Measurements from ENCODE around the gene GPR15.

DNA sequence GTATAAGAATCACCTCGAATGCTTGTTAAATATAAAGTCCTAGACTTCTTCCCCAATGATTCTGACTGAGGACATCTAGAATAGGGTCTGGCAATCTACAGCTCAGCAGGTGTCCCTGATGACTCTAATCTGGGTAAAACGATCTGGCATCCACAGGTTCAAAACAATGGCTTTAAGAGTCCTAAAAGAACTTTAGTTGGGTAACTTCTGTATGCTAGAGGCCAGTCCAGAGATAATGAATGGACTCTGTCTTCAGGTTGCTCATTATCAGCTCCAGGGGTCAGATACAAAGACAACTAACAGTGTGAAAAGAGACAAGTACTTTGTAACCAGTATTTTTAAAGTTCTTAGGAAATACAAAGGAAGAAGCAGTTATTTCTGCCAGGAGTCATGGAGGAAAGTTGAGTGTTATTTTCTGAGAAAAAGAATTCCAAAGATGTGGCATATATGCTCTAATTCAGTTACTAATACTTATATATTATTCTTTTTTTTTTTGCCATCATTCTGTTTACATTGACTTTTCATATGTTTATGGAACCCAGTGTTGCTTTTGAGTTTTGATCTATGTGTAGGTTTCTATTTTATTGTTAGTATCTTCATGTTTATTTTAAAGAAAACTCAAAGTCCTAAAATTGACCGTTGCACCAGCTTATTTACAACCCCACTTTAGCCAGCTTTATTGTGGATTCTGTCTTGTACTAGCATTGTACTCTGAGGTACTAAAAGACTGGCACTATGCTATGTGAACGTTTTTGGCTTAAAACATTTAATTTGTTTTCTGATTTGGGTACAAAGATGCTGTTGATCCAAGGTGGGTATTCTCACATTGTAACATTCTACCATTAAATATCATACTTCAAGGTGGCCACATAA, 3.1 kb upstream of the GPR15 start:
- TF ChIP-seq REST (IDR thresholded peaks at IDR 0.05; ENCODE audit: unreplicated experiment): no peak
- no peak for TF ChIP-seq CREB1 (CRISPR knock-in tag; IDR thresholded peaks at IDR 0.05; ENCODE audit: low read depth)
- no peak for TF ChIP-seq CTCF (conservative IDR thresholded peaks at IDR 0.05; ENCODE audit: low read depth in 2 of 2)
- no peak for TF ChIP-seq POLR2AphosphoS5 (IDR thresholded peaks at IDR 0.05; ENCODE audit: low read depth)
- TF ChIP-seq ETS1 (IDR thresholded peaks at IDR 0.05): no peak
- TF ChIP-seq EZH2phosphoT487 (IDR thresholded peaks at IDR 0.05; ENCODE audit: unreplicated experiment): no peak
